KBM-7 (cell line): ENCODE results near the gene GUCY1A1.
A peak's percentile ranks its signal among the peaks of the same experiment; 100 is the strongest.

ENCODE experiments used
- DNase-seq: peaks from one replicate; pipeline ENCODE4 v3.0.0-alpha.2; 2015
- in situ Hi-C: fragments of 300-500 bp; cut with MboI; formaldehyde crosslinking; loops from 2 replicates; pipeline ENCODE4 v1.14.3; 2020; ENCODE audit warnings: low sequenced_read_pairs, low pct_unique_long_range_greater_than_20kb, mixed read lengths

Gene GUCY1A1

GRCh38 chr4:155657169-155657568 lies 9.5 kb upstream of the GUCY1A1 start:
- no peak for DNase-seq
- in situ Hi-C loops, result no loop called here

- DNase-seq, result no peak
- in situ Hi-C loops, result no loop called here
These were observed 8.5 kb upstream of the GUCY1A1 start for GRCh38 chr4:155657985-155658680.

- in situ Hi-C loops, result no loop called here
These were observed 8.0 kb upstream of the GUCY1A1 start for GRCh38 chr4:155658681-155659064.

GRCh38 chr4:155659176-155659575 lies 7.5 kb upstream of the GUCY1A1 start:
- DNase-seq, result peak; percentile 51
- in situ Hi-C loops, result no loop called here

More at GRCh38 chr4:155658681-155659064, 8.0 kb upstream of the GUCY1A1 start:
- no peak for DNase-seq

GRCh38 chr4:155660436-155660835 lies 6.2 kb upstream of the GUCY1A1 start:
- in situ Hi-C loops, result no loop called here
- no peak for DNase-seq

GRCh38 chr4:155665054-155665453 lies 1.6 kb upstream of the GUCY1A1 start:
- in situ Hi-C loops, result no loop called here

GRCh38 chr4:155667222-155667567 lies 547 bp downstream of the GUCY1A1 start:
- no peak for DNase-seq
- in situ Hi-C loops, result no loop called here

More at GRCh38 chr4:155665054-155665453, 1.6 kb upstream of the GUCY1A1 start:
- DNase-seq, result peak; percentile 68

GRCh38 chr4:155667568-155668511 lies 1.2 kb downstream of the GUCY1A1 start:
- peak; percentile 87 for DNase-seq
- in situ Hi-C loops, result no loop called here

- DNase-seq, result no peak
- in situ Hi-C loops, result no loop called here
These were observed 2.1 kb downstream of the GUCY1A1 start for GRCh38 chr4:155668707-155669220.

- no peak for DNase-seq
- in situ Hi-C loops, result no loop called here
These were observed 5.7 kb downstream of the GUCY1A1 start for GRCh38 chr4:155672342-155672741.

- in situ Hi-C loops, result no loop called here
- no peak for DNase-seq
These were observed 6.9 kb downstream of the GUCY1A1 start for GRCh38 chr4:155673453-155673979.

GRCh38 chr4:155674669-155675071 lies 8.0 kb downstream of the GUCY1A1 start:
- DNase-seq, result no peak
- in situ Hi-C loops, result no loop called here

GRCh38 chr4:155675709-155676429 lies 9.2 kb downstream of the GUCY1A1 start:
- in situ Hi-C loops, result no loop called here

GRCh38 chr4:155676430-155676825 lies 9.8 kb downstream of the GUCY1A1 start:
- in situ Hi-C loops, result no loop called here
- no peak for DNase-seq

More at GRCh38 chr4:155675709-155676429, 9.2 kb downstream of the GUCY1A1 start:
- peak; percentile 97 for DNase-seq

GRCh38 chr4:155678011-155678410 lies 11.4 kb downstream of the GUCY1A1 start:
- in situ Hi-C loops, result no loop called here

GRCh38 chr4:155679343-155679742 lies 12.7 kb downstream of the GUCY1A1 start:
- peak; percentile 87 for DNase-seq
- in situ Hi-C loops, result no loop called here

More at GRCh38 chr4:155678011-155678410, 11.4 kb downstream of the GUCY1A1 start:
- no peak for DNase-seq

- no peak for DNase-seq
- in situ Hi-C loops, result no loop called here
These were observed 15.2 kb downstream of the GUCY1A1 start for GRCh38 chr4:155681886-155682285.

GRCh38 chr4:155684423-155684822 lies 17.8 kb downstream of the GUCY1A1 start:
- in situ Hi-C loops, result no loop called here
- no peak for DNase-seq

- peak; percentile 54 for DNase-seq
- in situ Hi-C loops, result no loop called here
These were observed 18.4 kb downstream of the GUCY1A1 start for GRCh38 chr4:155684892-155685541.
